ENCODE measurements around the gene PGC.

The PGC gene

DNA sequence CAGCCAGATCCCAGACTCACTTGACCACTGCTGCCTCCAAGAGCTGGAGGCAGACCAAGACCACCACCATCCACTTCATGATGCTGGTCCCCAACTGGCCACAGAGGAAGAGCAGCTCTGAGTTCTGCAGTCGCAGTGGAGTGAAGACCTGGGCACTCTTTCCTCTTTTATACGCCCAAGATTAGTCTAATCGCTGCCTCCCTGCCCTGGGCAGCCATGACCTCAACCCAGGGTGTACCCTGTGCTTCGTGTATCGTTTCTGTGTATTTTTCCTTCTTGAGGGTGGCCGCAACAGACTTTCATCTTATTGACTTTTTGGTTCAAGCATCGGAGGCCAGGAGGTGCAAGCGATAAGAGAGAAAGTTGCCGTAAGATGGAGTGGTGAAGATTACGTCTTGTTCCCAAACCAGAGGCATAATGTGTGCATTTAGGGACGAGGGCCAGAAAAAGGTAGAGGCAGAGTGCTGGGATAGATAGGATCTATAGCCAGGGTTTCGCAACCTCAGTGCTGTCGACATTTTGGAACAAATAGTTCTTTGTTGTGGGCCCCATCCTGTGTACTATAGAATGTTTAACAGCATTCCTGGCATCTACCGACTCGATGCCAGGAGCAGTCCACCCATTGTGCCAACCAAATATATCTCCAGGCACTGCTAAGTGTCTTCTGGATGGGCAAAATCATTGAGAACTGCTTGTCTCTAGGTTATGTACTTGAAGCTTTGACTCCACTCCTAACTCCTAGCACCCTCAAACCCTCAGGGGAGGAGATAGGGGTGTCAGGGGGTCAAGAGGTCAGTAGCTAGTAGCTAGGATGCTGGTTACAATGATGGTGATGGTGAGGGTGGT lies at the start of gene PGC:
Gene PGC (minus strand): TSS at position 142 of the 846 bp plus-strand sequence. CDS start 63 bp downstream, at position 79.
- no peak for DNase-seq

- no peak for DNase-seq
These were observed 49.3 kb upstream of the PGC start for GRCh38 chr6:41796474-41796873.

- no peak for DNase-seq
These were observed 44.8 kb upstream of the PGC start for GRCh38 chr6:41791984-41792383.

DNA sequence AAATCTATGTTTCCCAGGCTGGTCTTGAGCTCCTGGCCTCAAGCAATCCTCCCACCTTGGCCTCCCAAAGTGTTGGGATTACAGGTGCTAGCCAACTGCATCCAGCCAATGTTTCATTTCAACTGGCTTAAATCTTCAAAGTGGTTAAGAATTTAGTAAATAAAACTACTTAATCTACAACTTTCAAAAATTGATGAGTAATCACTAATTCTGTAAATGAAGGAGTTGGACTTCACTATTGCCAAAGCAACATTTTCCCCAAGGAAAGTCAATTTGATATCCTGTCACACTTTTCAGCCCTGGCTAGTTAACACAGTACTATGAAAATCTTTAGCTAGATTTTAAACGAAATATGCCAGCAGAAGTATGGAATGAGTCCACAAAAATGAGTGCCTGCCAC lies 44.1 kb upstream of the PGC start:
- DNase-seq: no peak

- no peak for DNase-seq
These were observed 42.8 kb upstream of the PGC start for GRCh38 chr6:41790045-41790444.

DNA sequence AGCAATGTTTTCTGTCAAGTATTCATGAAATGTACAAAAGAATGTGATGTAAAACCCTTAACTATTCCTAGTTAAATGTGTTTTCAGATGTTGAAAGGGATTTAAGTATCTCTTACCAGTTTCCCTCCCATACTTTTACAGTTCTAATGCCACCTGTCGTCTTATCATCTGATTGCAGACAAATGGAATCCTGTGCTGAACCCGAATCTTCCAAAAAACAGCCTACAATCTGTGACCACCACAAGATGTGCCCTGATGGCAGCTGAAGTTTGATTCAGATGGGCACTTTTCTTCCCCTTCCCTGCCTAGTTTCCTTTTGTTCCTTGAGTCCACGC lies 42.2 kb upstream of the PGC start:
- no peak for DNase-seq

DNA sequence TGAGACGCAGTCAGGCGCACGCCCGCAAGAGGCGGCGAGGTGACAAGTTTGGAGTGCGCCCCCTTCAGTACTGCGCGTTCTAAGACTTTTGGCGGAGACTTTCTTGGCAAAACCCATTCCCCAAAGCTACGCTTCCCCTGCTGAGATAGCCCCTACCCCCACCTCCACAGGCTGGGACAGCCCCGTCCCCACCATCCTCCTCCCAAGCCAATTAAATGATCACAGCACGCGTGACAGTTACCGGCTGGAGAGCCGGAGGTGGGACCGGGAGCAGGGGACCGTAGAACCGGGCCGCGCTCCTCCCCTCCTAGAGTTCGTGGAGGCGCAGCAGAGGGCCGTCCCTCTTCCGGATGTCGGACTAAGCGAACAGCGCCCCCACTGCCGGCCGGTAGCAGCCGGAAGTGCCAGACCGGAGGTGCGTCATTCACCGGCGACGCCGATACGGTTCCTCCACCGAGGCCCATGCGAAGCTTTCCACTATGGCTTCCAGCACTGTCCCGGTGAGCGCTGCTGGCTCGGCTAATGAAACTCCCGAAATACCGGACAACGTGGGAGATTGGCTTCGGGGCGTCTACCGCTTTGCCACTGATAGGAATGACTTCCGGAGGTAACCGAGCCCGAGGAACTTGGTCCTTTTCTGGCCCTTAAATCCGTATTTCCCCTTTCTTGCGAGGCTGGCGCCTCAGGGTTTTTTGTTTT lies 40.2 kb upstream of the PGC start, which contains the start of gene TOMM6:
Gene TOMM6 (plus strand): TSS at position 476 of the 699 bp plus-strand sequence. CDS start 4 bp downstream, at position 480.
- DNase-seq: peak; percentile 94

DNA sequence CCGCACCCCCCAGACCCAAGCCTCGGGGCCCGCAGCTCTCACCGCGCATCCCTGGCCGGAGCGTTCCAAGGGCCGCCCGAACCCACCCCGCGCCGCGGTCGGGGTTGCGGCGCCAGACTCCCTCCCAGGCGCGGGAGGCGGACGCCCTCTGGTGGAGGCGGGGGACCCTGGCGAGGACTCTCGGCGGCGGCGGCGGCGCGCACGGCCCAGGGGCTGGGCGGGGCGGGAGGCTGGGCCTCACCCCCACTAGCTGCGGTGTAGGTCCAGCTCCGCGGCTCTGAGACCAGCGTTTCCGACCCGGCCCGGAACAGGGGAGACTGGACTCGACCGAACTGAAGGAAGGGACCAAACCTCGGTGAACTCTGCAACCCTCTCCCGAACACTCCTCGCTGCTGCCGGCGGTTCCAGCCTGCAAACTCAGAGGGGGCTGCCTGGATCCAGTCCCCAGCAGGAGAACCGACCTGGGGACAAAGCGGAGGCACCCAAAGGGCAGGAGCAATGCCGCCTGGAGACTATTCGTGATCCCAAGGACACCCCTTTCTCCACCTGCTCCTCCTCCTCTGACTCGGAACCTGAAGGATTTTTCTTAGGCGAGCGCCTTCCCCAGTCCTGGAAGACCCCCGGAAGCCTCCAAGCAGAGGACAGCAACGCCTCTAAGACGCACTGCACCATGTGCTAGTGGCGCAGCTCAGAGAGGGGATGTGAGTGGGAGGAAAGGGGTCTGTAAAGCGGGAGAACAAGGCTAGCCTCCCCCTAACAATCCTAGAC lies 39.4 kb upstream of the PGC start:
- DNase-seq: peak; percentile 87

GRCh38 chr6:41785689-41786450 lies 38.7 kb upstream of the PGC start:
- DNase-seq: no peak

- no peak for DNase-seq
These were observed 38.1 kb upstream of the PGC start for GRCh38 chr6:41785254-41785653.

GRCh38 chr6:41784581-41785171 lies 37.5 kb upstream of the PGC start:
- no peak for DNase-seq

DNA sequence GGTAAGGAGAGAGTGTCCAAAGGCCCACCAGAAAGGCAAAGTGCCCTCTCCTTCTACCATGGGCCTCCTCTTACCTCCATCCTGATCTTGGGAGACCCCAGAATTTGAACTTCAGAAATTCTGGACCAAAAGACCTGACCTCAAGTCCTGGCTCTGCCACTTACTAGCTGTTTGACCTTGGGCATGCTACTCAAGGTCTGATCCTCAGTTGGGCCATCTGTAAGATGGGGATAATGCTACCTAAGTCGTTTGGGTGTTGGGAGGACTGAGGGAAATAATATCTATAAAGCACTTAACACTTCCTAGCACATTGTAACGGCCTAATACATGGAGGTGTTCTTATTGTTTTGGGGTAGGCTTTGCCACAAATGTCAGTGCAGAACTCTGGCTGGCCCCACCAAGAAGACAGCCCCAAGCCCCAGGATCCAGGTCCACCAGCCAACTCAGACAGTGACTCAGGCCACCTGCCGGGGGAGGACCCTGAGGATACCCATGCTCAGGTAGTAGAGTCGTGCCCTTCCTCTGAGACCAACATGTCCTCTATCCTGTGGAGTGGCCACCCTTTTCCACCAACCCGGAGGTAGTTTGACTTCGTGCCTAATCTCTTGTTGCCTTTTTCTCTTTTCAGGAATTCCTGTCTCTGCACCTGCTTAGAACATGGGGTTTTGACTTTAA lies 36.0 kb upstream of the PGC start:
- DNase-seq: no peak

GRCh38 chr6:41781366-41781730 lies 34.2 kb upstream of the PGC start:
- DNase-seq: no peak

- DNase-seq: no peak
These were observed 33.6 kb upstream of the PGC start, which contains the start of gene PRICKLE4 for GRCh38 chr6:41780551-41781365. Gene PRICKLE4 (plus strand): TSS chr6:41780782. CDS start chr6:41783474, 2,692 bp downstream.

- peak; percentile 99 for DNase-seq
These were observed 32.8 kb upstream of the PGC start, which contains the start of gene FRS3 for GRCh38 chr6:41779788-41780550. Gene FRS3 (minus strand): TSS chr6:41779900. CDS start chr6:41776987, 2,913 bp downstream.

GRCh38 chr6:41779336-41779735 lies 32.1 kb upstream of the PGC start:
- no peak for DNase-seq

DNA sequence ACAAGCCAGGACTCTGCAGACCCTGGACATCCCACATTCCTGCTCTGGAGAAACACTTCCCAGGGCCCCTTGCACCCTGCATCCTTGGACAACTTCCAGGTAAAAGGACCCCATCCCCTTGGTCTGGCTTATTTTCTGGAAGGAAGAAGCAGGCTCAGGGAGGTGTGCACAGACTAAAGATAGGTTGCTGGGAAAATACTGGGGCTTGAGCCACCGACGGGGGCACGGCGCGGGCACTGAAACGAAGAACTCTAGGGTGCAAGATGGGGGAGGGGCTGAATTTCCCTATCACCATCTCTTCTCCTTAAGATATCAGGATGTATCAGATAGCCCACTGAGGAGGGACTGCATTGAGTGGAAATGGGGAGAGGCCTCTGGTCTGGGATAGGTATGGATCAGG lies 31.7 kb upstream of the PGC start:
- DNase-seq: no peak

DNA sequence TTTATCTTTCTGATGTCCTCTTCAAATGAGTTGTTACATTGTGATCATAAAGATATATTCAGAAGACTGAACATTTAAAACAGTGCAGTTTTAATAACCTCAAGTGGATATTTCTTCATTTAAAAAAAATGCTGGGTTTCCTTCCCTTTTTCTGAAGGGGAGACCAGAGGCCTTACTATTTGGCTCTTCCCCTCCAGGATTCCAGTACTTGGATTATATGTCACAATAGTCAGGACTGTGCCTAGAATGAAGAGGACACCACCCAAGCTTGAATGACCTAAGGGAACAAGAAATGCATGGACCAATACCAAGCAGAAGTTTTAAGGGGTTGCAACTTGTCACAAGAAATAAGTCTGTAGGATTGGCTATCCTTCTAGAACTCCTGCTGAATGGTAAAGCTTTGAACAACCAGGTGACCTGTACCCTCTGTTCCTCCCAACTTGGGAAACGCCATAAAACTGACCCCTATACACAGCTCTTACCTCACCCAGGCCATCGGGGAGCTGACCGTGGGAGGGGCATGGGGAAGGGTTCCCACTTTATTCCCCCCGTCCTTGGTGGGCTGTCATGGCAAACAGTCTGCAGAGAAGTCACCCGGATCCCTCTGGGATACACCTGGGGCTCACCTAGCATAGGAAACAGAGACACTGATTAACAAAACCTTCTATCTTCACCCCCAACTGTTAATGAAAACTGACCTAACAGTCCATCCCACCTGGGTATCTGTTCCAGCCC lies 30.5 kb upstream of the PGC start:
- no peak for DNase-seq

- no peak for DNase-seq
These were observed 28.2 kb upstream of the PGC start for GRCh38 chr6:41775293-41775882.
